CD4-positive, alpha-beta T cell treated with Interleukin-12 subunit alpha and Interleukin-12 subunit beta, for 1 hour (primary cell): ENCODE results near the gene VAMP2.
"Not testable (repeated sequence)": the region's sequence is repeated elsewhere in the genome, so short reads cannot be mapped to it uniquely, and the experiment has no call there.

Experiments used
- DNase-seq: peaks from one replicate; pipeline ENCODE4 v3.0.0-alpha.2; 2020

The VAMP2 gene

GRCh38 chr17:8175795-8176196, 13.0 kb upstream of the VAMP2 start:
- no peak for DNase-seq

- DNase-seq = peak; percentile 12
Observed at GRCh38 chr17:8173871-8174322, 11.1 kb upstream of the VAMP2 start.

DNA sequence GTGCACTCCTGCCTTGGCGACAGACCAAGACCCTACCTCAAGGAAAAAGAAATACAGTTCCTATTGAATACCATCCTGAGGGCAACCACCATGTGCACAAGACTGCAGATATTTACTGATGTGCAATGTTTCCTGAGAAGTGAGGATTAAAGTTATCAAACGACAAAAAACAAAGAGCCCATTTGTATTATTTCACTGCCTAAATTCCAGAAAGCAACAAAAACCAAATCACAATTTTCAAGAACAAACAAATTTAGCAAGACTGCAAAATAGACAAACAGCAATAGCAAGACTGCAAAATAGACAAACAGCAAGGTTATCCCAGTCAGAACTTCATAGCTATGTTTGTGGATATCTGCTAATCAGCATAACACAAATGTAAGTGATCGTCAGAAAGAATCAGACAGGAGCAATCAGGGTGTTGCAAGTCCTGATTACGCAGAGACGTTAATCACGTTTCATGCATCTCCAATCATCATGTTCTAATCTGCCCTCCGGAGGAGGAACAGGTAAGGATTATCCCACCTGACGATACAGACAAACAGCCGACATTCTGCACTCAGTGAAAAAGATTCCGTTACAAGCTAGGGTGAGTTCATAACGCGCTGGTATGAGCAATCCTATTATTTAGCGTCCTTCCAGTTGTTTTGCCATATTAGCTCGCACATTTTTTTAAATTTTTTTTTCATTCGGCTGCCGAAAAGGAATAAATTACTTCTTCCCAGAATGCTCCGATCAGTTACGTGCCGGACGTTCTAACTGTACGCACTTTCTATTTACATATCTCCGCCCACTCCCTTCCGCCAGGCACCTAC, 10.5 kb upstream of the VAMP2 start:
- DNase-seq = peak; percentile 91

- DNase-seq = not testable (repeated sequence)
Observed at GRCh38 chr17:8170186-8170585, 7.4 kb upstream of the VAMP2 start.

GRCh38 chr17:8167526-8167925, 4.8 kb upstream of the VAMP2 start:
- no peak for DNase-seq

GRCh38 chr17:8166731-8167130, 4.0 kb upstream of the VAMP2 start:
- no peak for DNase-seq

GRCh38 chr17:8164815-8165131, 2.0 kb upstream of the VAMP2 start:
- no peak for DNase-seq

DNA sequence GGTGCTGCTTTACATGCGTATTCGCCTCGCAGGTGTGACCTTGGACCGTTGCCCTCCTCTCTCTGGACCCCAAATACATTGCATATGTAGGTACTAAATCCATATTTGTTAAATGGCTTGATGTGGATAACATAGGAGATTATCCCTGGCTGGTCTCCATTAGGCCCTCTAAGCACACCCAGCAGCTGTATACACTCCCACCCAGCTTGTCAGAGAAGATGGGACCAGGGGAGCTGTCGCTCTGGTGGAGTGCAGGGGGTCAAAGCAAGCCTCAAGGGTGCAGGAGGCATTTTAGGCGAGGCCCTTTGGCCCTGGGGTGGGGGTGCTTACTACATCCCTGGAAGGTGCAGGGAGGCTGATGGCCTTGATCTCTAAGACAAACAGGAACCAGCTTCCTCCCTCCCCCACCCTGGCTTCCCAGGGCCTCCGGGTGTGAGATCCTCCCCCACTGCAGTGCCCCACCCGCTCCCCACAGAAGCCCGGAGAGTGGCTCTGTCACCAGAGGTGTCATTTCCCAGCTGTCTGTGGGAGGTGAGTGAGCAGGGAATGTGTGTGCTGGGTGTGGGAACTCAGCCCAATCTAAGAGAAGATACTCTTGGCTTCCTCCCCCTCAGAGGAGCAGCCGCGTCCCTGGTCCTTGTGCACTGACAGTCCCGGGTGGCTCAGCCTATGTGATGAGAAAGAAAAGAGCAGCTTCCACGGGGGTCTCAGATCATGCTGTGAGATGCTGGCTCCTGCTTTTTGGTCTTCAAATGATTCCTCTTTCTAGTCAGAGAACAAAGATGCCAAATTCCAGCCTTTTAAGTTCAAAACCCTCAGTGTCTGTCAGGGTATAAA, 1.4 kb upstream of the VAMP2 start:
- peak; percentile 82 for DNase-seq

GRCh38 chr17:8162997-8163977, 539 bp upstream of the VAMP2 start:
- peak; percentile 14 for DNase-seq

DNA sequence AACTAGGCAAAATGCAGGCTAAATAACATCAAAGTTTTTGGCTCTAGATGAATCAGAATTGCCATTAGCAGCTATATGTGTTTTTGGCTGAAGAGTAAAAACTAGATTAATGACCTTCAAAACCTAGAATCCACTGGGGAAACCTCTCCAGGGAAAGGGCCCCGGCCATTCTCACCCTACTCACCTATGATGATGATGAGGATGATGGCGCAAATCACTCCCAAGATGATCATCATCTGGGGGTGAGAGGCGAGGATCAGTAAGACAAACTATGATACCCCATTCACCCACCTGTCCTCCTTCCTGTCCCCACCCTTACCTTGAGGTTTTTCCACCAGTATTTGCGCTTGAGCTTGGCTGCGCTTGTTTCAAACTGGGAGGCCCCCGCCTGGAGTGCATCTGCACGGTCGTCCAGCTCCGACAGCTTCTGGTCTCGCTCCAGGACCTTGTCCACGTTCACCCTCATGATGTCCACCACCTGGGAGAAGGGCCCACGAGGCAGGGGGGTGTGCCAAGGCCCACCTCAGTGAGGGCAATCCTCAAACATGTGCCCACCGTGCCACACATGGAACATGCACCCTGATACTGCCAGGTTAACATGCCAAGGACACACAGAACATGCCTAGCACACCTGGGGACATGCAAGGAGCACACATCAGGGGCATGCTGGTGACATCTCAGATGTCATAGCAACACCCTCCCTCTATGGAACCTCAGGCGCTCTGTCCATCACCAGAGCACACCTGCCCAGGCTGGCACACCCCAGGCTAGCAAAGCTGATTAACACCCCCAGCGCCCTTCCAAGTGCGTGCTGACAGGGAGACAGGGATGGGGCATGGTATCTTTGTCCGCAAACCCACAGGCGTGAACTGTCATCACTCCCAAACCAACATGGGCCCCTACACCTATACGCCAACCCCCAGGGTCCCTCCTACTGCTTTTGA, 1.2 kb downstream of the VAMP2 start:
- peak; percentile 28 for DNase-seq

- DNase-seq = peak; percentile 22
Observed at GRCh38 chr17:8160741-8161221, 2.0 kb downstream of the VAMP2 start.

DNA sequence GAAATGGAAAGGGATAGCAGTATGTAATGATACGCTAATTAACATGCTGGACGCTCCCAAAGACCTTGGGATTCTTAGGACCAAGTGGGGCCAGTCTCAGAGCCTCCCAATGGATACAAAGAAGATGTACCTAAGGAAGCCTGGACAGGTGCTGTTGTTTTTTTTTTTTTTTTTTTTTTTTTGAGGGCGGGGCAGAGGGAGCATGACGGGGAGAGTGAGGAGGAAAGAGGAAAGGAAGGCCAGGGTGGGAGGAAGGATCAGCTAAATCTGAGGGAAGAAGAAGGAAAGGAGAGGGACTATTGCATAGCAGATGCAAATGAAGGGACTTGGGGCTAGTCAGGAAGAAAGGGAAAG, 2.5 kb downstream of the VAMP2 start:
- peak; percentile 2 for DNase-seq

- peak; percentile 7 for DNase-seq
Observed at GRCh38 chr17:8159459-8160223, 3.1 kb downstream of the VAMP2 start.

- DNase-seq = peak; percentile 16
Observed at GRCh38 chr17:8159032-8159400, 3.7 kb downstream of the VAMP2 start.

DNA sequence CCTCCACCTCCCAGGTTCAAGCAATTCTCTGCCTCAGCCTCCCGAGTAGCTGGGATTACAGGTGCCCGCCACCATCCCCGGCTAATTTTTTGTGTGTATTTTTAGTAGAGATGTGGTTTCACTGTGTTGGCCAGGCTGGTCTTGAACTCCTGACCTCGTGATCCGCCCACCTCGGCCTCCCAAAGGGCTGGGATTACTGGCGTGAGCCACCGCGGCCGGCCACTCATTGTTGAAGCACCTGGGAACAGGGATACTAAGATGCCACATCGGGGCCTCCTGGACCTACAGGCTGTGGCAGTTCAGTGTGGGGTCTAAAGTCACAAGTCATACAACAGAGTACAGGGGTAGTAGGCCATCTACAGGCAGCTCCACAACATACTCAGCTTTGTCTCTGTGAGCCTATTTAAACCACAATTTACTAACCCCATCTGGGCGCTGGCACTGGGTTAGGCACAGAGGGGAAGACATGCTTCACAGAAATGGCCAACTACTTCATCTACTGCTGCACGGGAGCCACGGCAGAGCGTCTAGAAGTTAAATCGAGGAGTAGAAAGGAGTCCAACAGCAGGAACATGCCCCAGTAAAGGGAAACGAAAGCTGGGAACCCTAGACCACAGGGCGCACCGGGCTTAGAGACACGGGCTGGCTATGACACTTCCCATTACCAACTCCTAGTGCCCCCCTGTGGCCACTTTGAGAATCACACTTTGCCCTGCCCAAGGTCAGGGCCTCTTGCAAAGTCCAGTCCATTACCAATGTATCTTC, 4.3 kb downstream of the VAMP2 start:
- peak; percentile 90 for DNase-seq

GRCh38 chr17:8156246-8156992, 6.3 kb downstream of the VAMP2 start:
- peak; percentile 100 for DNase-seq

GRCh38 chr17:8155996-8156245, 6.8 kb downstream of the VAMP2 start:
- DNase-seq = no peak

DNA sequence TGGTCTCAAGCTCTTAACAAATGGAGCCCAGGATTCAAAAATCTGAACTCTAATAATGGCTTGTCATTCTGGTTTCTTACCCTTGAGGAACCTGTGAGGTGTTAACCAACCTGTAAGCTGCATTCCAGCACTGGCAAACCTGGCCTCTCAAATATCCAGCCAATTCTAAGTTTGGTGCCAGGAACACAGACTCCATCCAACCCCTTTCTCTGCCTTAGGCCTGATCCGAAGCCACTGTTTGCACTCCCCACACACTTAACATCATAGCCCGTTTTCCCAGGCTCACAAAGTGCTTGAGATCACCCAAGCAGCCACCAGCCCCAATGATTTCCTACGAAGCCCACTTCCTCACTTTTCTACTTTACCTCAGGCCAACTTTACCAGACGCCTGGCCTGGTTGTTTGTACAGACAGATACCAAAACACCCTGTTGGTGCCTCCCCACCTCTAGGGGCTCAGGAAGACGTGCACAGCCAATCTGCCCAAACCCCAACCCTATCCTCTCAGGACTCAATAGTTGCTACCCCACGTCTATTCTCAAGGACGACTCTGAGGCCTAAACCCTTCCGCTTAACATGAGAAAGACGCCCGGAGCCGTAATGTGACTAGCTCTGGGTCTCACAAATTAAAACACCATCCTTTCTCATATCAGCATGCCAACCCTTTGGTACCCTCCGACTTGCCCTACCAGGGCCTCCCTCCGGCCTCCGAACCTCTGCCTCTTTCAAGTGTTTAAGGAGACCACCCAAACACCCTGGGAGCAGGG, 7.3 kb downstream of the VAMP2 start:
- peak; percentile 48 for DNase-seq

GRCh38 chr17:8154608-8155155, 8.1 kb downstream of the VAMP2 start:
- DNase-seq = no peak
